ENCODE measurements around the gene IP6K3.

DNA sequence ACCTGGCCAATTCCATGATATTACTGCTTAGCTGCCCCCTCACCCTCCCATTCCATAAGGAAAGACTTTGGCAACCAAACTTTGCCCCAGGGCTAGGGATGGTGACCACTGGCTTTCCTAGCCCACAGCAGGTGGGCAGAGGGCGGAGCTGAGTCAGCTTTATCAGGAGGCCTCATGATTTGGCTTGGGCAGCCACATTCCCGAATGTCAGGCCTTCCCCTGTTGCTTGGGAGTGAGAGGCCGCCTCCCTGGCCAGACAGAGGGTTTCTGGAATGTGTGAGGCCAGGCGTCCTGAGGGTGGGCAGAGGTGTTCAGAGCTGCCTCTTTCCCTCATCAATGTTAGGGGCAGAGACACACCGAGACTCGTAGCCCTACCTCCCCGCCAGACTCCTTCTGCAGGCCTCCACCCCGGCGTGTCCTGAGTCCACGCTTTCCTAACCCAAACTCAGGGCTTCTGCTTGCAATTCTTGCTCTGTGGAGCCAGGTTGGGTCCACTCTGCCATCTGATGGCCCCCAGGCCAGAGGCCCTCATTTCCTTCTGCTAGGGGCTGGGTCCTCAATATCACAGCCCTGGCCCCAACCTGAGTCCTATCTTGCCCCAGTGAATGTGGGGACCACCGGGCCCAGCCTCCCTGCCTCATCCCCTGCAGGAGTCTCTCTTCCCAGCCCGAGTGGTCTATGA is 54.5 kb downstream of the IP6K3 start:
- TF ChIP-seq, protein P1, sequence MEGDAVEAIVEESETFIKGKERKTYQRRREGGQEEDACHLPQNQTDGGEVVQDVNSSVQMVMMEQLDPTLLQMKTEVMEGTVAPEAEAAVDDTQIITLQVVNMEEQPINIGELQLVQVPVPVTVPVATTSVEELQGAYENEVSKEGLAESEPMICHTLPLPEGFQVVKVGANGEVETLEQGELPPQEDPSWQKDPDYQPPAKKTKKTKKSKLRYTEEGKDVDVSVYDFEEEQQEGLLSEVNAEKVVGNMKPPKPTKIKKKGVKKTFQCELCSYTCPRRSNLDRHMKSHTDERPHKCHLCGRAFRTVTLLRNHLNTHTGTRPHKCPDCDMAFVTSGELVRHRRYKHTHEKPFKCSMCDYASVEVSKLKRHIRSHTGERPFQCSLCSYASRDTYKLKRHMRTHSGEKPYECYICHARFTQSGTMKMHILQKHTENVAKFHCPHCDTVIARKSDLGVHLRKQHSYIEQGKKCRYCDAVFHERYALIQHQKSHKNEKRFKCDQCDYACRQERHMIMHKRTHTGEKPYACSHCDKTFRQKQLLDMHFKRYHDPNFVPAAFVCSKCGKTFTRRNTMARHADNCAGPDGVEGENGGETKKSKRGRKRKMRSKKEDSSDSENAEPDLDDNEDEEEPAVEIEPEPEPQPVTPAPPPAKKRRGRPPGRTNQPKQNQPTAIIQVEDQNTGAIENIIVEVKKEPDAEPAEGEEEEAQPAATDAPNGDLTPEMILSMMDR (IDR thresholded peaks at IDR 0.05; ENCODE audit: low read depth, low read length) = no peak
- TF ChIP-seq POLR2A (IDR thresholded peaks at IDR 0.05; ENCODE audit: extremely low read depth, insufficient read length) (no peak), MAX (IDR thresholded peaks at IDR 0.05; ENCODE audit: low read depth, low read length) (no peak)
